Fibroblast of skin of back (primary cell): Measurements from ENCODE around the gene IFNGR2.
"Not testable (repeated sequence)": the region's sequence is repeated elsewhere in the genome, so short reads cannot be mapped to it uniquely, and the experiment has no call there.

ENCODE experiments used
- DNase-seq: peaks from one replicate; pipeline ENCODE4 v3.0.0-alpha.2; 2013

IFNGR2 gene

DNA sequence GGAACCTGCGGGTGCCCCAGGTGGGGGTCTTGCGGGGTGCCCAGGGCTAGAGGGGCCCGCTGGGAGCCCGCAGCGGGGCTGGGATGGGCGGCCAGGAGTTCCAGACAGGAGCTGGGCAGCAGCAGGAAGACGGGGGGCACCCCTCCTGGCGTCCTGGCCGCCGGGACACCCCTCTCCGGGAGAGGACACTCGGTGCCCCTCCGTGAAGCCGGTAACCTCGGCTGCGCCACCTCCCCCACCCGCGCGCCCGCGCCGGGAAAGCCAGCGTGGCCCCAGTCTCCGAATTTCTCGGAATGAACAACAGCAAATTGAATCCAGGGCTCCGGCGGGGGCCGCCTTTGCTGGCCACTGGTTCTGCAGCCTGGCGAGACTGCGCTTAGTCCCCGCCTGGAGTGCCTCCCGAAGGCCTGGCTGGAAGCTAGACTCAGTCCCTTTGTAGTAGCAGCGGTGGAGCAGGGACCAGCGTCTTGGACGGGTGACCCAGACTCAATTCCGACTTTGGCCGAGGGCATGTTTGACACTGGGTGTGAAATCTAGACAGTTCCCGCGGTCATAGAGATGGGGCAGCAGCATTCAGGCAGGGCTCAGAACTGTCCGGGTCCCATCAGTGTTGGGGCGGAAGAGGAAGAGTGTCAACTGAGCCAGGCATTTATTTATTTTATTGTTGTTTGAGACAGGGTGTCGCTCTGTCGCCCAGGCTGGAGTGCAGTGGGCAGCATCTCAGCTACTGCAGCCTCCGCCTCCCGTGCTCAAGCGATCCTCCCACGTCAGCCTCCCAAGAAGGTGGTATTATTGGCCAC, 773 bp downstream of the IFNGR2 start:
- peak; percentile 61 for DNase-seq

DNA sequence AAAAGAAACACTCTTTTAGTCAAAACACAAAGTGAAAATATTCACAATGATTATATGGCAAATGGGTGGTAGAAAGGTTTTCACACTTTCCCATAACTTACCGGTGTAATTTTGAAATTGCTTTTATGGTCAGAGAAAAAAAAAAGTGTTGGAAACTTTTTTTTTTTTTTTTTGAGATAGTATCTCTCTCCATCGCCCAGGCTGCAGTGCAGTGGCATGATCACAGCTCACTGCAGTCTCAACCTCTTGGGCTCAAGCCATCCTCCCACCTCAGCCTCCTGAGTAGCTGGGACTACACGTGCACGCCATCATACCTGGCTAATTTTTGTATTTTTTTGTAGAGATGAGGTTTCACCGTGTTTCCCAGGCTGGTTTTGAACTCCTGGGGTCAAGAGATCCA, 3.3 kb downstream of the IFNGR2 start:
- DNase-seq, result no peak

DNA sequence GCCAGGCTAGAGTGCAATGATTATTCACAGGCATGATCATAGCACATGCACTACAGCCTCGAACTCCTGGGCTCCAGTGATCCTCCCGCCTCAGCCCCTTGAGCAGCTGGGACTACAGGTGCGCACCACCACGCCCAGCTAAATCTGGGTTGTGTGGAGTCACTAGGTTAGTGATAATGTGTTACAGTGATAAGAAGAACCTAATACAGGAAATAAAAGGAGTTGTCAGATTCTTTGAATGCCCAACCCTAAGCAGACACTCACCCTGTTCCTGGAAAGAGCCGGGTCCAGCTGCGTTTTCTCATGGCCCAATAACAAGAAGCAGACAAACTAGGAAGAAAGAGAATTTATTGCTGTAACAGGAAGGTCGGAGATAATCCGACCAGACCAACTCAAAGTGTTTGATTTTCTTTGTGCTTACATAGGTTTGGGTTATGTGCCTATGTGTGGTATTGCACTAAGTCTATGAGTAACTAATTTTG, 8.8 kb downstream of the IFNGR2 start:
- DNase-seq, result no peak

DNA sequence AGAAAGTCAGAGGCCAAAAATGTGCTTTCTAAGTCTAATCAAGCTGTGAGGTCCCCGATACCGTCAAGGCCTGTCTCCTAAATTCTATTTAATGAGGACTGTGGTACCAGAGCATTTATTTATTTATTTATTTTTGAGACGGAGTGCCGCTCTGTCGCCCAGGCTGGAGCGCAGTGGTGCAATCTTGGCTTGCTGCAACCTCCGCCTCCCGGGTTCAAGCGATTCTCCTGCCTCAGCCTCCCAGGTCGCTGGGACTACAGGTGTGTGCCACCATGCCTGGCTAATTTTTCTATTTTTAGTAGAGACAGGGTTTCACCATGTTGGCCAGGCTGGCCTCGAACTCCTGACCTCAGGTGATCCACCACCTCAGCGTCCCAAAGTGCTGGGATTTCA, 9.2 kb downstream of the IFNGR2 start:
- not testable (repeated sequence) for DNase-seq

DNA sequence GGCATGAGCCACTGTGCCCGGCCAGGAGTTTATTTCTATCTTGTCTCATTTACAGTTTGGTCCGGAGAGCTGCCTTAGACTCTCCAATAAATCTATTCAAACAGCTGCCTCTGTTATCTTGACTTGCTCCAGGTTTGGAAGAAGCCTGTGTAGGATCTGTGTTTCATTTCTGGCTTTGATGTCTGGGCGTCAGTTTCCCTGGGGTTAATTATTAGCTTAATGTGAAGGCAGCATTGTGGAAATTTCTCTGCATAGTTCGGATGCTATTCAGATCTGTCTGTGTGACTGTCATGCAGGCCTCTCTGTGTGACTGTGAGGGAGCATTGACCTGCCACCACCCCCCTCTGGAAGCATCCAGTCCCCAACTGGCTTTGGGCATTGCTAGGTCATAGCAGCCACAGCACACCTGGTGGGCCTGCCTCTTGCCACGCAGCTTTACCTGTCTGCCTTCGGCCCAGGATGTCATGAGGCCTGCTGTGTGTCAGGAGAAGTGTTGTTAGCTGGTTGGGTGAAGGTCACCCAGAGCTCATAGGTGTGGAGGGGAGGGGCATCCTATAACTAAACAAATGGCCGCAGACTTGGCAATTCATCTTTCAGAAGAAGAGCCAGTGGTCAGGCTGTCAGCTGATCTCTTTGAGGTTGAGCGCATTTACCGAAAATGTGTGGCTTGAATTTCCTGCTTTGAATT, 9.8 kb downstream of the IFNGR2 start:
- no peak for DNase-seq

DNA sequence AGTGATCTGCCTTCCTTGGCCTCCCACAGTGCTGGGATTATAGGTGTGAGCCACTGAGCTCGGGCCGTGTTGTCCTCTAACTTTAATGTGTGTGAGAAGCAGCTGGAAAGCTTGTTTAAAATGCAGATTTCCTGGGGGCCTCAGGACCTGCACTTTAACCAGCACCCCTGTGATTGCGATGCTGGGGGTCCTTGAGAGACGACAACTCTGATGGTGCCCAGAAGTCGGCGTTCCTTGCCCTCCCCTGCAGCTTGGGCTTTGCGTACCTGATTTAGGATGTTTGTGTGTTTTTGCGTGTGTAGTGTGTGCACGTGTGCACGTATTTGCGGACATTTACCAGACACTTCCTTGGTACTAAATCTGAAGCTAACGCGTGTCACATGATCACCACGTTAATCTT, 10.9 kb downstream of the IFNGR2 start:
- no peak for DNase-seq

DNA sequence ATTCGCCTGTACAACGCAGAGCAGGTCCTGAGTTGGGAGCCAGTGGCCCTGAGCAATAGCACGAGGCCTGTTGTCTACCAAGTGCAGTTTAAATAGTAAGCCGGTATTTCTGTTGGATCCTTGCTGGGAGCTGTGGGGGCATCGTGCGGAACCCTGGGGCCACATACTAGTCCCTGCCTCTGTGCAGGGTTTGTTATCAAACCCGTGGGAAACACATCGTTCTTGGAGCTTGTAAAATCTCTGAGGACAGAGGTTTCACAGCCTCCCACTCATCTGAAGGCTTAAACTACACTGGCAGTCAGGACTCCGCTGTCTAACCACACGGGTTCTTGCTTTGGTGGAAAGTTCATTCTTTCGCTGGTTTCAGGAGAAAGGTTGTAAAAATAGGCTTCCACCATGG, 11.7 kb downstream of the IFNGR2 start:
- no peak for DNase-seq

DNA sequence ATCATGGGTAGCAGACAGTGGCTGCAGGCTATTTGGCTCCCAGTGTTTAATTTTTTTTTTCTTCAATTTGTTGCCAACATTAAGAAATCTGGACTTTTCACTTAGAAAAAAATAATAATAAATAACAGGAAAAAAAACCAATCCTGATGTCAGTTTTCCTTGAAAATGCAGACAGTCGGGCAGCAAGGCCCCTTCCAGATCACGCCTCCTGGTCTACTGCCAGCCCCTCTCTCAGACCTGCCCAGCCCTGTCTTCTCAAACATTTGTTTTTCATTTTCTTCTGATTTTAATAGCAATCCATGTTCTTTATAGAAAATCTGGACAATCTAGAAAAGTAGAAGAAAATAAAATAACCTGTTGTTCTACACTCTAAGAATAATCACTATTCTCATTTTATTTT, 15.5 kb downstream of the IFNGR2 start:
- DNase-seq, result no peak

DNA sequence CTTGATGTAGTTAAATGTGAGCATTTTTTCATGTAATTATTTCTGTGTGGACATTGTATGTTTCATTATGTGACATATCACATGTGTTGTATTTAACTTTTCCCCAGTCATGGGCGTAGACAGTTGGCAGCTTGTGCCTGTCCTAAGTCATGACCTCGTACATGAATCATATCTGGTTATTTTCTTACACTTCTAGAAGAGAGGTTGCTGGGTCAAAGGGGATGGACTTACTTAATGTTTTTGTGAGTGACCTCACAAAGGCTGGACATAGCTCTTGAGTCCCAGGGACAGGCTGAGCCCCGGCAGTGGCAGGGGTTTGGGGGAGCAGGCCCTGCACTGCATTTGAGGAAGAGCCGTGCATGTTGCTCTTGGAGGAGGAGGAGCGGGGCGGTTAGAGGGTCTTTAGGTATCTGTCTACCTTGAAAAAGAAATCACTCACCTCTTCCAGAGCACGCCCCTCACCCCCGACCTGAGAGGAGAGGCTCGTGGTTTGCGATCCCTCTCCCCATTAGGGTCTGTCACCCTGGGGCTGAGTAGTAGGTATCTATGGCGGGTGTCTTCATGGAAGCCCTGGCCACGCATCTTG, 16.4 kb downstream of the IFNGR2 start:
- no peak for DNase-seq

DNA sequence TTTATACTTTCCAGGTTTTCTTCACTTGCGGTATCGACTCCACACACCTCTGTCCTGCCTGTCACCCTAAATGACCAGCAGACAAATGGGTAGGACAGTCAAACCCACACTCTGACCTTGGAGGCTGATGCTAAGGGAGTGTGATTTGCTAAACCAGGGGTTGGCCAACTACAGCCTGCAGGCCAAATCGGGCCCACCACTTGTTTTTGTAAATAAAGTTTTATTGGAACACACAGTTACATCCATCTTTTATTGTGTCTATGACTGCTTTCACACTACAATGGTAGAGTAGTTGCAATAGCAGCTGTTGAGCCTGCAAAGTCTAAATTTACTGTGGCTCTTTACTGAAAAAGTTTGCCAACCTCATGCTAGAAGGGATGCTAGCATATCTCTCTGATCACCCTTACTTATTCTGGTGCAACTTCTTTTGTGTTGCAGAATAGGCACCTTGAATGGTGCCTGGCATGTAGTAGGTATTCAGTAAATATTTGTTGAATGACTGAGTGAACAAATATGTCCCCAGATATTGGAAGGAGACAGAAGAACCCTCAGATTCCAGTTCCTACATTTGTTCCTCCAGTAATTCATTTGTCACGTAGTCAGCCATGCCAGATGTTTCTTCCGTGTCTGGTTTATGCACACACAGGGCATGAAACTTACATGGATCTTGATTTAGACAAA, 18.6 kb downstream of the IFNGR2 start:
- no peak for DNase-seq

DNA sequence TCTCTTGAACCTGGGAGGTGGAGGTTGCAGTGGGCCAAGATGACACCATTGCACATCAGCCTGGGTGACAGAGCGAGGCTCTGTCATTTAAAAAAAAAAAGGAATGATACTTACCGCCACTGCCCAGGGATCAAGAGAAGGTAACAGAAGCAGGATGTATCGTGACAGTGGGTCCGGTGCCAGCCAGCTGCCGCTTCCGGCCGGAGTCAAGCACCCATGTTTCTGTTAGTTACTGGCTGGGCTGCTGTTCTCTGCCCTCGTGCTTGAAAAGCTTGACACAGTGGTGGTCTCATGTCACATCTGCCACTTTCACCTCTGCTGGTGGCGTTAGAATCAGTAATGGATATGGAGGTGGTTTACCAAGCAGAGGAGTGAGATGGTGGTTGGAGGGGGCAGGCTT, 21.0 kb downstream of the IFNGR2 start:
- no peak for DNase-seq

DNA sequence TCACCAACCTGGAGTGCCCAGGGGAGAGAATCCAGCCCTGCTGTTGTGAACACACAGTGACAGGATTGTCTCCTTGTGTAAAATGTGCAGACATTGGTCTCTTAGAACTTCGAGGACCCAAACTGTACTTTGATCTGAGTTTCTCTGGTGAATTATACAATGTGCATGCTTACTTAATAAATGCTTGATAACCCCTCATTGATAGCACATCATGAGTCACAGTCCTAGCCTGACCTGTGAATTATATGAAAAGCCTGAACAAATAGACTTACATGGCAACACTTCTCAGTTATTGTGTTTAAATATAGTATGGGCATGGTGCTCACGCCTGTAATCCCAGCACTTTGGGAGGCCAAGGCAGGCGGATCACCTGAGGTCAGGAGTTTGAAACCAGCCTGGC, 22.6 kb downstream of the IFNGR2 start:
- DNase-seq, result no peak

DNA sequence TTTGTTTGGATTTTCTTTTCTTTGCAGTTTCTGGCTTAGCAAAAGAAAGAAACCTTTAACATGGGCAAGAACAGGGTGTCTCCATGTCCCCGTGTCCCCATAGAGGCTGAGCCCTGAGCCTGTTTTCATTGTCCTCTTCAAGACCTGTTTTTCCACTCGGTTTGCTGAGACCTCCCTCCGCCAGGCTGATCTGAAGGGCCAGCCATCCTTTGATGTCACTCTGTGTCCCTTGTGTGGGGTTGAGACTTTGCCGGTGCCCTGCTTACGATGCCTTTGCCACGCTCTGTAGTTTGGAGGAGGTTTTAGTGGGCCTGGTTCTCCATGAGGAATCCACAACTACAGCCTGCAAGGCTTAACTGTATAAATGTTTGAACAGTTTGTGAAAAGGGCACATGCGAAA, 23.8 kb downstream of the IFNGR2 start:
- no peak for DNase-seq

DNA sequence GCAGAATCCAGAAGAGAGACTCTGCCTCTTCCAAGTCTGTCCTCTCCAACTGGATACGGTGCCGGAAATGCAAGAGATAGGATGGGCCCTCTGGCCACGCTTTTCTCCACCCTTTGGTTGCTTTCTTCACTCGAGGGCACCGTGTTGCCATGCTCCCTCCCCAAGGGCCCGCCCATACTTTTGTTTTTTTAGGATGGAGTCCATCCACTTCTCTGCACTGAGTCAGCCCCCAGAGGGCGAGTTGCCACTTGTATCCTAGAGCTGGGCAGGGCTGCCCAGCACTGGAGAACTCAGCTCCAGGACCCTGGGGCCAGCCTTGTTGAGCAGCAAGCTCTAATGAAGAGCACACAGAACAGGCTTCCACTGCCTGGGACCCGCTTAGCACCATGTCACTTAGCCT, 25.5 kb downstream of the IFNGR2 start:
- peak; percentile 58 for DNase-seq

DNA sequence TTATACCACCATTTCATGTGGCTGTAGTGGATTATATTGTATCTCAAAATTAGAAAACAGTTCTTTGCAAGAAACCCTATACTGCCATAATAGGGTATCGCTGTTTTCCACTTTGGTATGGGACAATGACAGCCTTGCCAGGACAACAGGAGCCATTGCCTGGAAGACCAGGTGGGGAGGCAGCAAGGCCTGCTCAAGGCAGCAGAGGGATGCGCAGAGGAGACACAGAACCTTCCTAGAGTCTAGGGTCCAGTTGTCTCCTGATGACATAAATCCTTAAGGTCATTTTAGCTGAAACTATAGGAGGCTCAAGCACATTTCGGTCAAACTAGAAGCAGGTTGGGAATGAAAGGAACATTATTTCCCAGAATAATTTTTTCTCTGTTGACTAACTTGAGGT, 27.6 kb downstream of the IFNGR2 start:
- no peak for DNase-seq

DNA sequence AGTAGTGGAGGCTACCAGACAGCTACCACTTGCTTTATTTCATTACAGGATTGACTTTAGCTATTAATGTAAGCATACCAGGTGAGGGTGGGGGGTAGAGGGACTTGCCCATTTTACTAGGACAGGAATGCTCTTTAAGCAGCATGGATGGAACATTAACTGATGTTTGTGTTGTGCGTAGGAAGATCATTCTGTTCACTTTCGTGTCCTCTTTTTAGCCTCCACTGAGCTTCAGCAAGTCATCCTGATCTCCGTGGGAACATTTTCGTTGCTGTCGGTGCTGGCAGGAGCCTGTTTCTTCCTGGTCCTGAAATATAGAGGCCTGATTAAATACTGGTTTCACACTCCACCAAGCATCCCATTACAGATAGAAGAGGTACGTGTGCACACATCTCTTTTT, 29.3 kb downstream of the IFNGR2 start:
- no peak for DNase-seq

DNA sequence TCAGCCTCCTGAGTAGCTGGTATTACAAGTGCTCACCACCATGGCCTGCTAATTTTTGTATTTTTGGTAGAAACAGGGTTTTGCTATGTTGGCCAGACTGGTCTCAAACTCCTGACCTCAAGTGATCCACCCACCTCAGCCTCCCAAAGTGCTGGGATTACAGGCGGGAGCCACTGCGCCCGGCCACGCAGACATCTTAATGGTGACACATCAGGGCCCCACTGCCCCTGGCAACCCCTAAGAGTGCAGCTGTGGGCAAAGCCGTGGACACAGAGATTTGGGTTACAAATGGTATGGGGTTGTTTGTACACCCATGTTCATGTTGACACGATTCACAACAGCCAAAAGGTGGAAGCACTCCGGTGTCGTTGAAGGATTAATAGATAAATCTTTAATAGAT, 29.8 kb downstream of the IFNGR2 start:
- no peak for DNase-seq

DNA sequence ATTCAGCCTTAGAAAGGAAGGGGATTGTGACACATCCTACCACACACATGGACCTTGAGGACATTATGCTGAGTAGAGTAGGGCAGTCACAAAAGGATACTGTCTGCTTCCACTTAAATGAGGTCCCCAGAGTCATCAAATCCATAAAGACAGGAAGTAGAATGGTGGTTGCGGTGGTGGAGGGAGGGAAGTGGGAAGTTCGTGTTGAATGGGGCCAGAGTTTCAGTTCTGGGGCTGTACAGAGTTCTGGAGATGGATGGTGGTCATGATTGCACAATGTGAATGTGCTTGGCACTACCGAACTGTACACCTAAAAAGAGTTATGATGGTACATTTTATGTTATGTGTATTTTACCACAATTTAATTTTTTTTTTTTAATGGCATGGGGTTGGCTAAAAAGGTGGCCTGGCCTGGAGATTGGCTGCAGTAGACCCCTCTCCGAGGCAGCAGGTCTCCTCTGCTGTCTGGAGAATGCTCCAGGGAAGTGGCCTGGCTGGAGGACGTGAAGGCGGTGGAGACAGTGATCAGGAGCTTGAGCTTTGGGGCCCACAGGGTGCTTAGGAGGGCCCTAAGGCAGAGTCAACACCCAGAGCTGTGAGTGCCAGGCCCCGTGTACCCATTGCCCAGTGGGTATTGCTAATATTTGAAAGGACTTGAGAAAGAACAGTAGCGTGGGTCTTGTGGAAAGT, 30.4 kb downstream of the IFNGR2 start:
- no peak for DNase-seq

DNA sequence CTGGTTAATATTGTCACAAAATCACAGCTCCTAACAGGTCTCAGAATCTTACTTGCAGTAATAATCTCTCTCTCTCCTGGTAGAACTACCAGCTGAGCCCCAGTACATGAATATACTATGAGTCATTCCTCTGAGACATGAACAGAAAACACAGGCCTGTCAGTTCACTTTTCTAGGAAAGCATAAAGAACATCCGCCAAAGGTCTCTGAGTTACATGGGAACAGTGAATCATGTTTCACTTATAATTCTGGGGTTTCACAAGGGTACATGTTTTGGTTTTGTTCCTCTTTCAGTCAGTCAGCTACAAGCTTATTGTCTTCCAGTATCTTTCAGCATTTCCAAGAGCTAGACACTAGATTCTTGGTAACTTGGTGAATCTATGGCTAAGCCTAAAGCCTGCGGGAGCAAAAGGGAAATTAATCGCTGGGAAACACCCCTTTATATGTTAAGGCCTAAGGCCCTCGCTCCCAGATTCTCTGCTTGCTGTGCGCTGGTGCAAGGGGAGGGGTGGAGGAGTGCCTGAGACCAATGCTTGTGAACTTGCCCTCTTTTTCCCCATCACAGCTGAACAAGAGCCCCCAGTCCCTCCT, 31.7 kb downstream of the IFNGR2 start:
- peak; percentile 91 for DNase-seq

DNA sequence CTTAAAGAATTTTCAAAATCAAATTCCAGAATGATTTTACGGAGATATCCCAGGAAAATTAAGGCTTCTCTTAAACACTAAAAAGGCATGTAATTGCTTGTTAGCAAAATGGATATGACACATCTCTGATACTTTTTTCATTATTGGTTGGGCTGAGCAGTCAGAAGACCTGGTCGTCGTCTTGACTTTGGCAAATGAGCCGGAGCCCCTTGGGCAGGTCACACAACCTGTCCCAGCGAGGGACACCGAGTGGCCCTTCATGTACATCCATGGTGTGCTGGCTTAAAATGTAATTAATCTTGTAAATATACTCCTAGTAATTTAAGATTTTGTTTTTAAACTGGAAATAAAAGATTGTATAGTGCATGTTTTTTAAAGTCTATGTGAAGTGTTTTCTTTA, 33.9 kb downstream of the IFNGR2 start:
- no peak for DNase-seq

DNA sequence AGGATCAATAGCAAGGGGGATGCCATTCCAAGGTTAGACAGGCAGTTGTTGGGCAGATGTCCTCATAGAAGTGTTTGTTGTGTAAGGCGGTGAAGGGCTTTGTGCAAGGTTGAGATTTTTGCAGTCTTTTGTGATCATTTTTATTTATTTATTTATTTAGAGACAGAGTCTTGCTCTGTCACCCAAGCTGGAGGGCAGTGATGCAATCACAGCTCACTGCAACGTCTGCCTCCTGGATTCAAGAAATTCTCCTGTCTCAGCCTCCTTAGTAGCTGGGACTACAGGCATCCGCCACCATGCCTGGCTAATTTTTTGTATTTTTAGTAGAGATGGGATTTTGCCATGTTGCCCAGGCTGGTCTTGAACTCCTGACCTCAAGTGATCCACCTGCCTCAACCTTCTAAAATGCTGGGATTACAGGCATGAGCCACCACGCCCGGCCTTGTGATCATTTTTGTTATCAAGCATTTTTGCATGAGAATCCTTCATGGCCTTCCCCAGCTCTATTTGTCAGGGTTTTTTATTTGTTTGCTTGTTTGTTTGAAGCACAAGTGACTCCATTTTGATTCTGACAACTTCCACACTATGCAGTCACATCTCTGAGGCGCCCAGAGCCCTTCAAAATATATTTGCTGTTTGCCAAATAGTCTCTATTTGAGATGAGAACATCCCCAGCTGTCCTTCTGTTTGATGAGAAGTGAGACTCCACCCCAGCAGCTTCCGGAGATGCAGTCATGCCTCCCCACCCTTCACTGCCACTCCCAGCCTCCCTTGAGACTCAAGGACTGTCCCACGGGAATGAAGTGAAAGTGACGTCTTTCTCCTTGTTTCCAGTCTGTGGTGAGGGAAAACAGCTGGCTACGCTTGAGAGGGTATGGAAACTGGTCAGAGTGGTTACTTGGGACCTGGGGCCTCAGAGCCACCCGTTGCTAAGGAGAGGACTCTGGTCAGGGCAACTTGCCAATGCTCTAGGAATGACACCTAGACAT, 38.6 kb downstream of the IFNGR2 start:
- peak; percentile 80 for DNase-seq
